Endothelial cell of umbilical vein (primary cell): Measurements from ENCODE around the gene ZBTB7B.

Experiments used
- CTCF ChIP-seq, 2 donors: IDR thresholded peaks; 1 replicate in 1 of 2; 2 replicates in 1 of 2; pipeline ENCODE4 v1.5.1; 2011; ENCODE audit warnings: low read length in 2 of 2, mild to moderate bottlenecking in 2 of 2, moderate library complexity in 2 of 2, control low read depth in 1 of 2, inconsistent platforms in 1 of 2, low read depth in 1 of 2; ENCODE audit not compliant: insufficient read depth in 1 of 2; ENCODE audit errors: extremely low read depth in 1 of 2
- EZH2 ChIP-seq: IDR thresholded peaks from 2 replicates; pipeline ENCODE4 v1.6.1; 2012; ENCODE audit warnings: borderline replicate concordance, low read depth, mild to moderate bottlenecking, moderate library complexity, low read length, inconsistent platforms; ENCODE audit not compliant: severe bottlenecking
- FOS ChIP-seq: IDR thresholded peaks from 2 replicates; pipeline ENCODE4 v1.6.1; 2011; ENCODE audit warnings: mild to moderate bottlenecking, low read length, moderate library complexity, borderline replicate concordance; ENCODE audit not compliant: insufficient read depth
- GATA2 ChIP-seq: IDR thresholded peaks from 2 replicates; pipeline ENCODE4 v1.7.0; 2011; ENCODE audit warnings: low read depth, mild to moderate bottlenecking, moderate library complexity, mixed read lengths, low read length; ENCODE audit not compliant: insufficient read length, insufficient read depth
- POLR2A ChIP-seq: IDR thresholded peaks from 2 replicates; pipeline ENCODE4 v1.6.1; 2012; ENCODE audit warnings: low read depth, mild to moderate bottlenecking, control low read depth, low read length

- no peak for TF ChIP-seq CTCF (IDR thresholded peaks at IDR 0.05; ENCODE audit: extremely low read depth in 1 of 2, insufficient read depth in 1 of 2, low read depth in 1 of 2, low read length in 2 of 2)
- no peak for TF ChIP-seq FOS
- no peak for TF ChIP-seq GATA2
- TF ChIP-seq EZH2 = no peak
- no peak for TF ChIP-seq POLR2A
These were observed 12.3 kb downstream of the ZBTB7B start for GRCh38 chr1:155014709-155015508.
